HepG2 (cell line): ENCODE measurements around the gene SYNPO. TPM values are rescaled to one million over a fixed set of nuclear protein-coding genes. Genes with fewer than 3 reads are reported as not detected.

ENCODE experiments used
- ELF1 ChIP-seq: sonication (generic); formaldehyde crosslinking; IDR thresholded peaks from 2 replicates; pipeline ENCODE4 v1.4.0; 2020; ENCODE audit warnings: missing genetic modification reagents
- FOXO1 ChIP-seq: sonication (generic); formaldehyde crosslinking; IDR thresholded peaks from 2 replicates; pipeline ENCODE4 v1.4.0; 2020; ENCODE audit warnings: missing genetic modification reagents
- GLI4 ChIP-seq: sonication (generic); formaldehyde crosslinking; IDR thresholded peaks from 2 replicates; pipeline ENCODE4 v1.5.1; 2020; ENCODE audit warnings: missing genetic modification reagents, mild to moderate bottlenecking, moderate library complexity, borderline replicate concordance
- GZF1 ChIP-seq: sonication (generic); formaldehyde crosslinking; IDR thresholded peaks from 2 replicates; pipeline ENCODE4 v1.5.1; 2020; ENCODE audit warnings: mild to moderate bottlenecking, missing genetic modification reagents
- HOXA9 ChIP-seq: sonication (generic); formaldehyde crosslinking; IDR thresholded peaks from 2 replicates; pipeline ENCODE4 v1.8.1; 2022; ENCODE audit warnings: missing genetic modification reagents, mild to moderate bottlenecking, moderate library complexity, borderline replicate concordance
- NFE2L2 ChIP-seq: fragments of 150-350 bp; IDR thresholded peaks from 2 replicates; pipeline ENCODE4 v1.6.1; 2014; ENCODE audit warnings: low read length
- NFYB ChIP-seq: sonication (generic); formaldehyde crosslinking; IDR thresholded peaks from 2 replicates; pipeline ENCODE4 v1.4.0; 2020; ENCODE audit warnings: missing genetic modification reagents
- NR3C1 ChIP-seq: sonication (generic); formaldehyde crosslinking; IDR thresholded peaks from 2 replicates; pipeline ENCODE4 v1.4.0; 2020; ENCODE audit warnings: missing genetic modification reagents
- RBAK ChIP-seq: sonication (generic); formaldehyde crosslinking; IDR thresholded peaks from 2 replicates; pipeline ENCODE4 v1.5.1; 2020; ENCODE audit warnings: mild to moderate bottlenecking, missing genetic modification reagents
- SRSF4 ChIP-seq: fragments of 200-400 bp; formaldehyde crosslinking; IDR thresholded peaks from one replicate; pipeline ENCODE4 v1.6.1; 2018; ENCODE audit warnings: mild to moderate bottlenecking, low read depth, low read length, moderate library complexity; ENCODE audit not compliant: poor library complexity, severe bottlenecking
- U2AF1 ChIP-seq: fragments of 200-400 bp; formaldehyde crosslinking; optimal IDR thresholded peaks from 2 replicates; pipeline ENCODE3; 2017; ENCODE audit warnings: mild to moderate bottlenecking, low read depth, low read length
- ZNF33B ChIP-seq: sonication (generic); formaldehyde crosslinking; IDR thresholded peaks from 2 replicates; pipeline ENCODE4 v1.5.1; 2020; ENCODE audit warnings: mild to moderate bottlenecking, missing genetic modification reagents
- ZNF839 ChIP-seq: sonication (generic); formaldehyde crosslinking; IDR thresholded peaks from 2 replicates; pipeline ENCODE4 v1.4.0; 2020; ENCODE audit warnings: missing genetic modification reagents, mild to moderate bottlenecking, borderline replicate concordance
- ZSCAN5A ChIP-seq: sonication (generic); formaldehyde crosslinking; IDR thresholded peaks from 2 replicates; pipeline ENCODE4 v1.8.0; 2022; ENCODE audit warnings: mild to moderate bottlenecking, missing genetic modification reagents, borderline replicate concordance
- polyA plus RNA-seq, 8 experiments: library from polyadenylated mRNA; depleted of rRNA in 3 of 8; stranded (reverse) in 7 of 8; unstranded in 1 of 8; fragments of >200 nt; fragmentation: Illumina TruSeq in 4 of 8; extraction: Trizol in 4 of 8; gene quantifications; 2 replicates each; pipeline versions ENCODE4 v1.2.1 to v1.2.3, GENCODE V29; 2011 to 2016; ENCODE audit warnings: low read depth in 4 of 8, missing spikeins in 1 of 8, mixed read lengths in 1 of 8; ENCODE audit not compliant: insufficient read depth in 1 of 8
- total RNA-seq, 5 experiments: library from RNA; depleted of rRNA; stranded (reverse); fragments of >200 nt; fragmentation: Illumina TruSeq; extraction: Trizol; gene quantifications; 2 replicates each; pipeline ENCODE4 v1.2.3, GENCODE V29; 2016; ENCODE audit warnings: low read depth in 1 of 5
- TF ChIP-seq, protein P1 (sequence below): sonication (generic); formaldehyde crosslinking; IDR thresholded peaks from 2 replicates; pipeline ENCODE4 v1.4.0; 2020; ENCODE audit warnings: missing genetic modification reagents
- TF ChIP-seq, protein P2 (sequence below): sonication (generic); formaldehyde crosslinking; IDR thresholded peaks from 2 replicates; pipeline ENCODE4 v1.5.0; 2020; ENCODE audit warnings: mild to moderate bottlenecking, missing genetic modification reagents, borderline replicate concordance
- TF ChIP-seq, protein P3 (sequence below): sonication (generic); formaldehyde crosslinking; IDR thresholded peaks from 2 replicates; pipeline ENCODE4 v1.9.0; 2021; ENCODE audit warnings: missing genetic modification reagents, mild to moderate bottlenecking, borderline replicate concordance

SYNPO gene
- total and polyA plus RNA-seq, 2 of the 13 experiments (the other 11 are each of a cell fraction or from before 2014, with no cell fraction given) = 0.09 to 0.30 TPM

GRCh38 chr5:150700594-150701377, 60.3 kb downstream of the SYNPO start, which contains the start of gene RBM22 (continued):
- TF ChIP-seq RBAK (CRISPR knock-in tag) (no peak), ELF1 (peak; percentile 85), HOXA9 (CRISPR knock-in tag) (no peak), ZNF839 (CRISPR knock-in tag) (no peak; the same call in 1 of the 2 replicates), GZF1 (CRISPR knock-in tag) (no peak), U2AF1 (peak; percentile 83), NFYB (peak; percentile 39; the same call in 1 of the 2 replicates), GLI4 (CRISPR knock-in tag) (peak; percentile 69), NFE2L2 (no peak), SRSF4 (no peak), ZSCAN5A (CRISPR knock-in tag) (peak; percentile 28; the same call in 1 of the 2 replicates), FOXO1 (CRISPR knock-in tag) (peak; percentile 63; the same call in 1 of the 2 replicates), ZNF33B (CRISPR knock-in tag) (no peak), NR3C1 (CRISPR knock-in tag) (no peak)
- TF ChIP-seq, protein P1, sequence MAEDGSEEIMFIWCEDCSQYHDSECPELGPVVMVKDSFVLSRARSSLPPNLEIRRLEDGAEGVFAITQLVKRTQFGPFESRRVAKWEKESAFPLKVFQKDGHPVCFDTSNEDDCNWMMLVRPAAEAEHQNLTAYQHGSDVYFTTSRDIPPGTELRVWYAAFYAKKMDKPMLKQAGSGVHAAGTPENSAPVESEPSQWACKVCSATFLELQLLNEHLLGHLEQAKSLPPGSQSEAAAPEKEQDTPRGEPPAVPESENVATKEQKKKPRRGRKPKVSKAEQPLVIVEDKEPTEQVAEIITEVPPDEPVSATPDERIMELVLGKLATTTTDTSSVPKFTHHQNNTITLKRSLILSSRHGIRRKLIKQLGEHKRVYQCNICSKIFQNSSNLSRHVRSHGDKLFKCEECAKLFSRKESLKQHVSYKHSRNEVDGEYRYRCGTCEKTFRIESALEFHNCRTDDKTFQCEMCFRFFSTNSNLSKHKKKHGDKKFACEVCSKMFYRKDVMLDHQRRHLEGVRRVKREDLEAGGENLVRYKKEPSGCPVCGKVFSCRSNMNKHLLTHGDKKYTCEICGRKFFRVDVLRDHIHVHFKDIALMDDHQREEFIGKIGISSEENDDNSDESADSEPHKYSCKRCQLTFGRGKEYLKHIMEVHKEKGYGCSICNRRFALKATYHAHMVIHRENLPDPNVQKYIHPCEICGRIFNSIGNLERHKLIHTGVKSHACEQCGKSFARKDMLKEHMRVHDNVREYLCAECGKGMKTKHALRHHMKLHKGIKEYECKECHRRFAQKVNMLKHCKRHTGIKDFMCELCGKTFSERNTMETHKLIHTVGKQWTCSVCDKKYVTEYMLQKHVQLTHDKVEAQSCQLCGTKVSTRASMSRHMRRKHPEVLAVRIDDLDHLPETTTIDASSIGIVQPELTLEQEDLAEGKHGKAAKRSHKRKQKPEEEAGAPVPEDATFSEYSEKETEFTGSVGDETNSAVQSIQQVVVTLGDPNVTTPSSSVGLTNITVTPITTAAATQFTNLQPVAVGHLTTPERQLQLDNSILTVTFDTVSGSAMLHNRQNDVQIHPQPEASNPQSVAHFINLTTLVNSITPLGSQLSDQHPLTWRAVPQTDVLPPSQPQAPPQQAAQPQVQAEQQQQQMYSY (CRISPR knock-in tag) = no peak; the same call in 1 of the 2 replicates
- TF ChIP-seq, protein P2, sequence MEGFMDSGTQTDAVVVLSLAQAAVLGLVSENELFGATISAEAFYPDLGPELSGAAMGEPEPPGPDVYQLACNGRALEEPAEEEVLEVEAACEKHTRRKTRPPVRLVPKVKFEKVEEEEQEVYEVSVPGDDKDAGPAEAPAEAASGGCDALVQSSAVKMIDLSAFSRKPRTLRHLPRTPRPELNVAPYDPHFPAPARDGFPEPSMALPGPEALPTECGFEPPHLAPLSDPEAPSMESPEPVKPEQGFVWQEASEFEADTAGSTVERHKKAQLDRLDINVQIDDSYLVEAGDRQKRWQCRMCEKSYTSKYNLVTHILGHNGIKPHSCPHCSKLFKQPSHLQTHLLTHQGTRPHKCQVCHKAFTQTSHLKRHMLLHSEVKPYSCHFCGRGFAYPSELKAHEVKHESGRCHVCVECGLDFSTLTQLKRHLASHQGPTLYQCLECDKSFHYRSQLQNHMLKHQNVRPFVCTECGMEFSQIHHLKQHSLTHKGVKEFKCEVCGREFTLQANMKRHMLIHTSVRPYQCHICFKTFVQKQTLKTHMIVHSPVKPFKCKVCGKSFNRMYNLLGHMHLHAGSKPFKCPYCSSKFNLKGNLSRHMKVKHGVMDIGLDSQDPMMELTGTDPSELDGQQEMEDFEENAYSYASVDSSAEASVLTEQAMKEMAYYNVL (CRISPR knock-in tag) = peak; percentile 70; the same call in 1 of the 2 replicates
- TF ChIP-seq, protein P3, sequence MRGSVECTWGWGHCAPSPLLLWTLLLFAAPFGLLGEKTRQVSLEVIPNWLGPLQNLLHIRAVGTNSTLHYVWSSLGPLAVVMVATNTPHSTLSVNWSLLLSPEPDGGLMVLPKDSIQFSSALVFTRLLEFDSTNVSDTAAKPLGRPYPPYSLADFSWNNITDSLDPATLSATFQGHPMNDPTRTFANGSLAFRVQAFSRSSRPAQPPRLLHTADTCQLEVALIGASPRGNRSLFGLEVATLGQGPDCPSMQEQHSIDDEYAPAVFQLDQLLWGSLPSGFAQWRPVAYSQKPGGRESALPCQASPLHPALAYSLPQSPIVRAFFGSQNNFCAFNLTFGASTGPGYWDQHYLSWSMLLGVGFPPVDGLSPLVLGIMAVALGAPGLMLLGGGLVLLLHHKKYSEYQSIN = no peak
